ENCODE measurements around the gene RAB11FIP3. TPM values are rescaled to one million over a fixed set of nuclear protein-coding genes. Genes with fewer than 3 reads are reported as not detected.

RAB11FIP3 gene
- total and polyA plus RNA-seq, 9 of the 15 experiments (the other 6 are each of a cell fraction or from before 2014, with no cell fraction given) = 0.46 to 13.1 (median 4.3) TPM

- peak in 1 of 3 experiments; percentile 63 for TF ChIP-seq YY1 (IDR thresholded peaks at IDR 0.05; ENCODE audit: borderline replicate concordance in 1 of 3, control insufficient read depth in 1 of 3, extremely low read depth in 1 of 3, insufficient read depth in 3 of 3, insufficient read length in 1 of 3, insufficient replicate concordance in 2 of 3, low read depth in 1 of 3, low read length in 2 of 3)
- peak; percentile 66; the same call in 1 of the 2 replicates for TF ChIP-seq ZBTB7A (IDR thresholded peaks at IDR 0.05; ENCODE audit: borderline replicate concordance, control insufficient read depth, low read depth, low read length)
- no peak for TF ChIP-seq TAF15 (IDR thresholded peaks at IDR 0.05; ENCODE audit: low read depth, low read length)
- TF ChIP-seq PCBP1 (IDR thresholded peaks at IDR 0.05; ENCODE audit: low read depth, low read length, poor library complexity, severe bottlenecking) = no peak
- TF ChIP-seq EGR1 (conservative IDR thresholded peaks at IDR 0.05) = peak; percentile 42
- no peak for TF ChIP-seq ZNF696 (CRISPR knock-in tag; conservative IDR thresholded peaks at IDR 0.05)
- TF ChIP-seq CCNT2 (IDR thresholded peaks at IDR 0.05; ENCODE audit: borderline replicate concordance, extremely low read depth, insufficient read length, low read depth, low read length) = peak; percentile 12
- TF ChIP-seq SPI1 (IDR thresholded peaks at IDR 0.05; ENCODE audit: borderline replicate concordance, low read depth, low read length) = 0 out of 2 replicates have a peak, but pooled peaks have one; percentile 1
Observed at GRCh38 chr16:381012-381788, 44.2 kb upstream of the RAB11FIP3 start (continued).

Measured in K562 (cell line).